Breast epithelium (tissue), 4 donors: ENCODE data around the gene USP10. TPM values are rescaled to one million over a fixed set of nuclear protein-coding genes. Genes with fewer than 3 reads are reported as not detected.

Source experiments
- DNase-seq, 2 donors: peaks; one replicate each; pipeline ENCODE4 v3.0.0-alpha.2; 2019; ENCODE audit warnings: low spot score in 2 of 2
- H3K27ac ChIP-seq, 2 donors: fragments of 200-600 bp; sonication (generic) in 1 of 2; one replicate each; pipeline ENCODE4 v1.5.1; 2016 to 2019; ENCODE audit warnings: mild to moderate bottlenecking in 1 of 2
- H3K27me3 ChIP-seq, 2 donors: fragments of 200-600 bp; sonication (generic) in 1 of 2; one replicate each; pipeline versions ENCODE4 v1.5.1 to v1.6.0; 2017 to 2019; ENCODE audit warnings: control low read depth in 1 of 2, mild to moderate bottlenecking in 1 of 2
- H3K36me3 ChIP-seq: fragments of 200-600 bp; one replicate; pipeline ENCODE4 v1.5.1; 2019
- H3K4me1 ChIP-seq, 2 donors: fragments of 200-600 bp; sonication (generic); one replicate each; pipeline ENCODE4 v1.5.1; 2016 to 2019; ENCODE audit warnings: control low read depth in 1 of 2
- H3K4me3 ChIP-seq, 3 donors: fragments of 200-600 bp; sonication (generic); 1 replicate in 2 of 3; 2 replicates in 1 of 3; pipeline ENCODE4 v1.5.1; 2016 to 2019; ENCODE audit warnings: mild to moderate bottlenecking in 3 of 3, moderate library complexity in 2 of 3
- H3K9me3 ChIP-seq, 2 donors: fragments of 200-600 bp; sonication (generic) in 1 of 2; one replicate each; pipeline ENCODE4 v1.5.1; 2016 to 2019; ENCODE audit warnings: control low read depth in 1 of 2
- CTCF ChIP-seq, 3 donors: fragments of 450-650 bp; IDR thresholded peaks; one replicate each; pipeline ENCODE4 v1.5.1; 2016 to 2017; ENCODE audit warnings: antibody characterized with exemption in 3 of 3, mild to moderate bottlenecking in 3 of 3, moderate library complexity in 3 of 3
- POLR2A ChIP-seq: fragments of 450-650 bp; IDR thresholded peaks from one replicate; pipeline ENCODE4 v1.6.1; 2016; ENCODE audit warnings: antibody characterized with exemption, mild to moderate bottlenecking, moderate library complexity
- POLR2AphosphoS5 ChIP-seq, 3 donors: sonication (generic); formaldehyde crosslinking; IDR thresholded peaks; one replicate each; pipeline ENCODE4 v1.6.1; 2017; ENCODE audit warnings: antibody characterized with exemption in 3 of 3
- intact Hi-C: fragments of 100-400 bp; cut with DNase I; formaldehyde crosslinking; loops from one replicate; pipeline ENCODE4 v1.15.1; 2023; ENCODE audit warnings: low total_unique reads
- total RNA-seq, 3 donors: library from RNA; depleted of rRNA; stranded (reverse); fragments of >200 nt; gene quantifications; one replicate each; pipeline ENCODE4 v1.1.0, GENCODE V29; 2016

USP10 gene
- total RNA-seq, 3 donors from 2014 or later, result 30.4 to 70.8 (median 51.5) TPM

DNA sequence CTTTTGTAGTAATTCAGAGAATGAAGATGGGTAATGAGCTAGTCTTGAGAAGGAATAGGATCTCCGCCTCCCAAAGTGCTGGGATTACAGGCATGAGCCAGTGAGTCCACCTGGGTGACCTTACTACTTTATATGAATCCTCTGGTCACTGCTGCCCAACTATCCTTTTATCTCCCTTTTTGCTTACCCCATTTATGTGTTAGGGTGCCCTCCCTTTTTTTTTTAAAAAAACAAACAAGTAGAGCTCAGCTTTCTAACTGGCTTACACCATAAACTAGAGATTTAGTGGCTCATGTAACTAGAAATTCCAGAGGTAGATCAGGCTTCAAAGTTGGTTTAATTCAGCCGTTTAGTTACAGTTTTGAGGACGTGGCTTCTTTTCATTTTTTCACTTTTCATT lies 15.6 kb downstream of the USP10 start:
- DNase-seq, result no peak
- Histone ChIP-seq H3K4me3 (no peak overlapping the region), H3K27ac (no peak overlapping the region), H3K27me3 (no peaks in the 10 kb centered on the region), H3K36me3 (no peaks in the 10 kb centered on the region), H3K4me1 (peaks cover 0 to 4% of the 10 kb centered on the region in 2 donors), H3K9me3 (no peaks in the 10 kb centered on the region)
- no peak for TF ChIP-seq POLR2A
- TF ChIP-seq CTCF (IDR thresholded peaks at IDR 0.05), result no peak
- TF ChIP-seq POLR2AphosphoS5 (IDR thresholded peaks at IDR 0.05), result no peak
- intact Hi-C loops, result no loop called here

GRCh38 chr16:84715854-84716253 lies 16.1 kb downstream of the USP10 start:
- DNase-seq, result no peak
- no peaks in the 10 kb centered on the region for H3K27me3 ChIP-seq
- intact Hi-C loops, result no loop called here

GRCh38 chr16:84716740-84717139 lies 16.9 kb downstream of the USP10 start:
- DNase-seq, result no peak
- H3K9me3 ChIP-seq, result no peaks in the 10 kb centered on the region
- H3K4me1 ChIP-seq, result peaks cover 0 to 4% of the 10 kb centered on the region in 2 donors
- H3K4me3 ChIP-seq, result no peak overlapping the region
- no peaks in the 10 kb centered on the region for H3K36me3 ChIP-seq
- intact Hi-C loops, result no loop called here
- no peaks in the 10 kb centered on the region for H3K27me3 ChIP-seq
- TF ChIP-seq POLR2AphosphoS5 (IDR thresholded peaks at IDR 0.05) (no peak), POLR2A (no peak), CTCF (IDR thresholded peaks at IDR 0.05) (no peak)
- no peak overlapping the region for H3K27ac ChIP-seq

More at GRCh38 chr16:84715854-84716253, 16.1 kb downstream of the USP10 start:
- no peaks in the 10 kb centered on the region for H3K9me3 ChIP-seq
- H3K27ac ChIP-seq, result no peak overlapping the region
- peaks cover 0 to 4% of the 10 kb centered on the region in 2 donors for H3K4me1 ChIP-seq
- H3K36me3 ChIP-seq, result no peaks in the 10 kb centered on the region
- TF ChIP-seq POLR2AphosphoS5 (IDR thresholded peaks at IDR 0.05) (no peak), CTCF (IDR thresholded peaks at IDR 0.05) (no peak), POLR2A (no peak)
- H3K4me3 ChIP-seq, result no peak overlapping the region

- Histone ChIP-seq H3K27ac (no peak overlapping the region), H3K4me1 (peaks cover 0 to 4% of the 10 kb centered on the region in 2 donors), H3K9me3 (no peaks in the 10 kb centered on the region), H3K36me3 (no peaks in the 10 kb centered on the region), H3K27me3 (no peaks in the 10 kb centered on the region), H3K4me3 (no peak overlapping the region)
- DNase-seq, result no peak
- intact Hi-C loops, result no loop called here
- TF ChIP-seq CTCF (IDR thresholded peaks at IDR 0.05) (no peak), POLR2AphosphoS5 (IDR thresholded peaks at IDR 0.05) (no peak), POLR2A (no peak)
Measured at GRCh38 chr16:84717484-84717883, 17.7 kb downstream of the USP10 start.

DNA sequence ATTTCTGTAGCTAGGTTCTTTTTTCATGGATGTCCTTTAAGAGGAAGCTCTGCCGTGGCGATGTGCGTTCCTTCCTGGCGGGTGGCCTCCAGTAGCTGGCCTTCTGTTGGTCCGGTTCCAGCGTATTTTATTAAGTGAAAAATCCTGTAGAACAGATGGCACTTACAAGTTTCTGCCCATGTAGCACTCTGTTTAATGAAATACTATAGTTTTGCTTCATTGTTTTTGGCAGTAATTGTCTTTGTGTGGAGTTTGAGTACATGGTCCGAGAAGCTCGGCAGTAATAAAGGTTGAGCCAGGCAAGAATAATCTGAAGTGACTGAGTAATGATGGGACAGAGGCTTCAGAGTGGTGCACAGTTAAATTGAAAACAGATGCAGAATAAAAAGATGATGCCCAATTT lies 20.4 kb downstream of the USP10 start:
- H3K27me3 ChIP-seq, result no peaks in the 10 kb centered on the region
- H3K27ac ChIP-seq, result no peak overlapping the region
- no peak overlapping the region for H3K4me3 ChIP-seq
- DNase-seq, result no peak
- intact Hi-C loops, result no loop called here
- no peaks in the 10 kb centered on the region for H3K9me3 ChIP-seq
- H3K4me1 ChIP-seq, result peaks cover 0 to 7% of the 10 kb centered on the region in 2 donors
- no peaks in the 10 kb centered on the region for H3K36me3 ChIP-seq
- TF ChIP-seq POLR2AphosphoS5 (IDR thresholded peaks at IDR 0.05), result no peak
- no peak for TF ChIP-seq POLR2A
- no peak for TF ChIP-seq CTCF (IDR thresholded peaks at IDR 0.05)
